Stimulated activated CD4-positive, alpha-beta T cell treated with anti-CD3 and anti-CD28 coated beads, Interleukin-4, amount 100 ng/mL, for 1 hour (primary cell): Measurements from ENCODE around the gene ZSWIM2.
"Not testable (repeated sequence)": the region's sequence is repeated elsewhere in the genome, so short reads cannot be mapped to it uniquely, and the experiment has no call there.

Experiments used
- DNase-seq: peaks from one replicate; pipeline ENCODE4 v3.0.0-alpha.2; 2020

Gene ZSWIM2

GRCh38 chr2:186841940-186842339 lies 7.0 kb downstream of the ZSWIM2 start:
- DNase-seq = no peak

- DNase-seq = no peak
Observed at GRCh38 chr2:186835628-186836027, 13.3 kb downstream of the ZSWIM2 start.

DNA sequence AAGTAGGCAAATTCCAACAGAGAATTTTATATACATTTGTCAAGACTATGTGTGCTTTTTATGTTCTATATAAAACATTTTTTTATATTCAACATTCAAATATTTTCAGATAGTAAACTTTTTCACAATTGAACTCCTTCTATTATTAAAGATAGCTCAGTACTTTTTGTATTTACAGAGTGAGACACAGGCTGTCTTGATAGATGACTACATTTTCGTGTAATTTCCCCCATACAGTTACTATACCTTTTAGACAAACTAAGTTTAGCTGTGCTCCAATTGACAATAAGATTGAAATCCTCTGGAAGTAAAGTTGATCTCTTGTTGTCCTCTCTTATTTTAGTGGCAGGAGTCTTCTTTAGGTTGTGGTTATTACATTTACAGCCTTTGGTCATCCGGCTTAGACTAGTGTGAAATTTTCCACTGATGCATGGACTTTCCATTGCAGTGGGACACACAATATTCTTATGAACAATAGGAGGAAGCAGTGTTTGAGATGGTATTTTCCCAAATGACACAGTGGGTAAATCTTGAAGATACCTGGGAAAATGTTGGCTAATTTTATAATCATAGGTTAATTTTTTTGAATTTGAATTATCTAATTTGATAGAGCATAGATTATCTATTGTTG lies 21.0 kb downstream of the ZSWIM2 start:
- no peak for DNase-seq

- no peak for DNase-seq
Observed at GRCh38 chr2:186827411-186827810, 21.6 kb downstream of the ZSWIM2 start.

DNA sequence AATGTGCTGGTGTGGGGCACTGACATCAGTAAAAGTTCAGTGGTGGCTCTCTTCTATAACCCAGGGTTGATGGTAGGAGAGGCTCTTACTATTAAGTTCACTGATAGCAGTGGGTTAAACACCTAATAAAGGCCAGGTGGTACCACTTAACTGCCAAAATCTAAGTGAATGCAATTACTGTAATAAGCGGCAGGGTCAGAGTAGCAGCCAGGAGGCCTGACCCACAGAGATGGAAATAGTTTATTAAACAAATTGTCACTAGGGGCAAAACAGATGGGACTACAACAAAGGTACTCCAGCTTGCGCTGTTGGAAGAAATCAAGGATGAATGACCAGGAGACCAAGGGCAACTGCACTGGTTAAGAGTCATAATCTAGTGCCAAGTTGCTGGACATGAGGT lies 26.6 kb downstream of the ZSWIM2 start:
- DNase-seq = no peak

DNA sequence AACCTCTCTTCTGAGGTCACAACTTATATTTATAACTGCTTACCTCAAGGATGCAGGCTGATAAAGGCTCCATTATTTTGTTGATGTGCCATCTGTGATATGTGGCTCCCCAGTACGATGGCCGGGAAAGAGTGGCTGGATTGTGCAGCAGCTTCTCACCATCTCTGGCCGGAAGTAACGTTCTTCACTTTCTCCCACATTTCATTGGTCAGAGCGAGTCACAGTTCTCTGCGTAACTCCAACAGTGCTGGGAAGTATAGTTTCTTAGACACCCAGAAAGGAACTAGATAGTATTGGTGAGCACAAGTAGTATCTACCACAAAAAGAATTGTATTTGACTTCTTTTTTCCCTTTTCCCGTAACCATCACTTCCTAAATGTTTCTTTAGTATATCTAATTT lies 28.7 kb downstream of the ZSWIM2 start:
- DNase-seq = no peak

DNA sequence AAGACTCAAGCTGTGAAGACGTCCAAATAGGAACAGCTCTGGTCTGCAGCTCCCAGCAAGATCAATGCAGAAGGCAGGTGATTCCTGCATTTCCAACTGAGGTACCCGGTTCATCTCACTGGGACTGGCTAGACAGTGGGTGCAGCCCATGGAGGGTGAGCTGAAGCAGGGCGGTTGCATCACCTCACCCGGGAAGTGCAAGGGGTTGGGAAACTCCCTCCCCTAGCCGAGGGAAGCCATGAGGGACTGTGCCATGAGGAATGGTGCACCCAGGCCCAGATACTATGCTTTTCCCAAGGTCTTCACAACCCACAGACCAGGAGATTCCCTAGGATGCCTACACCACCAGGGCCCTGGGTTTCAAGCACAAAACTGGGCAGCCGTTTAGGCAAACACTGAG lies 37.2 kb downstream of the ZSWIM2 start:
- DNase-seq = not testable (repeated sequence)

DNA sequence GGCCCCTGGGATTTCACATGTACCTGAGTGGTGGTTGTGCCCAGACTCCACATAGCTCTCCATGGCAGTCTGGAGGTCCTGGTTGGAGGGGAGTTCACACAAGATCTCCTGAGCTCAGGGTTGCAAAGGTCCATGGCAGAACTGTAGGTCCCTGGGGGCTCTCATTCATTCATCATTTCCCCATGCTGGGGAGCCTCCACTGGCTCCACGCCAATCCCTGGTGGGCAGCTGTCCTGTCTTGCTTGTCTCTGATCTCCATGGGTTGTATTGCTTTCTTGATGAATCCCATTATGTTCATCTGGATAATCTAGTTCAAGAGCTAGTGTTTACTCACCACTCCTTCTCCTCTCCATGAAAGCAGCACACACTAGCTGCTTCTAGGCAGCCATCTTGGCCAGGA lies 42.4 kb downstream of the ZSWIM2 start:
- no peak for DNase-seq

DNA sequence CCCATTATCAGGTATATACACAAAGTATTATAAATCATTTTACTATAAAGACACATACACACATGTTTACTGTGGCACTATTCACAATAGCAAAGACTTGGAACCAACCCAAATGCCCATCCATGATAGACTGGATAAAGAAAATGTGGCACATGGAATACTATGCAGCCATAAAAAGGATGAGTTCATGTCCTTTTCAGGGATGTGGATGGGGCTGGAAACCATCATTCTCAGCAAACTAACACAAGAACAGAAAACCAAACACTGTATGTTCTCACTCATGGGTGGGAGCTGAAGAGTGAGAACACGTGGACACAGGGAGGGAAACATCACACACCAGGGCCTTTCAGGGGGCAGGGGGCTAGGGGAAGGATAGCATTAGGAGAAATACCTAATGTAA lies 50.4 kb downstream of the ZSWIM2 start:
- DNase-seq = not testable (repeated sequence)

GRCh38 chr2:186784930-186785329 lies 64.0 kb downstream of the ZSWIM2 start:
- no peak for DNase-seq

GRCh38 chr2:186783254-186783653 lies 65.7 kb downstream of the ZSWIM2 start:
- no peak for DNase-seq

GRCh38 chr2:186780701-186781316 lies 68.2 kb downstream of the ZSWIM2 start:
- no peak for DNase-seq
